IMR-90 (cell line): ENCODE measurements around the gene FAM83B. TPM values are rescaled to one million over a fixed set of nuclear protein-coding genes. Genes with fewer than 3 reads are reported as not detected.

Experiments
- ATAC-seq: fragments of 200-7000 bp; cut with Tn5 transposase; 2 replicates; pipeline ENCODE4 v1.9.1; 2020; ENCODE audit warnings: low read depth, mild to moderate bottlenecking, moderate library complexity
- BruUV-seq: library from RNA; stranded (reverse); fragments of 400-500 nt; replicated peaks from 2 replicates; lab custom pipeline; 2021; lab: Mats Ljungman, UMichigan
- CTCF ChIA-PET: fragments of 300-600 bp; formaldehyde crosslinking; extraction: SDS; loops from one replicate; lab custom pipeline; 2021; ENCODE audit warnings: antibody characterized with exemption; lab: Yijun Ruan, JAX
- POLR2A ChIA-PET: fragments of 300-600 bp; sonication (Branson Sonifier 250); formaldehyde crosslinking; loops from one replicate; lab custom pipeline; 2022; ENCODE audit warnings: antibody characterized with exemption; ENCODE audit not compliant: unreplicated experiment; lab: Charles Lee
- DNase-seq: peaks from one replicate; pipeline ENCODE4 v3.0.0; 2013
- H2AFZ ChIP-seq: replicated peaks from 2 replicates; pipeline ENCODE3; 2013; ENCODE audit warnings: low read length, mild to moderate bottlenecking; ENCODE audit not compliant: poor library complexity
- H2AK5ac ChIP-seq: 2 replicates; pipeline ENCODE4 v1.6.1; 2013; ENCODE audit warnings: low read depth, low read length, inconsistent platforms
- H2AK9ac ChIP-seq: replicated peaks from 2 replicates; pipeline ENCODE3; 2013; ENCODE audit warnings: mild to moderate bottlenecking, low read depth, low read length, moderate library complexity; ENCODE audit not compliant: poor library complexity
- H2BK120ac ChIP-seq: 2 replicates; pipeline ENCODE4 v1.6.1; 2013; ENCODE audit warnings: low read depth, low read length, inconsistent platforms
- H2BK15ac ChIP-seq: 3 replicates; pipeline ENCODE4 v1.6.1; 2013; ENCODE audit warnings: low read depth, low read length, inconsistent platforms
- H2BK20ac ChIP-seq: 2 replicates; pipeline ENCODE4 v1.6.1; 2013; ENCODE audit warnings: low read depth, mild to moderate bottlenecking, inconsistent platforms, low read length, moderate library complexity
- H2BK5ac ChIP-seq: 2 replicates; pipeline ENCODE4 v1.6.1; 2013; ENCODE audit warnings: mild to moderate bottlenecking, low read depth, low read length, inconsistent platforms; ENCODE audit not compliant: poor library complexity, severe bottlenecking
- H3K14ac ChIP-seq: replicated peaks from 2 replicates; pipeline ENCODE4 v1.6.1; 2013; ENCODE audit warnings: low read depth, low read length, inconsistent platforms
- H3K18ac ChIP-seq: 2 replicates; pipeline ENCODE4 v1.6.1; 2013; ENCODE audit warnings: low read depth, low read length, control low read depth
- H3K23ac ChIP-seq: 2 replicates; pipeline ENCODE4 v1.6.1; 2013; ENCODE audit warnings: low read depth, low read length, inconsistent platforms
- H3K27ac ChIP-seq: 2 replicates; pipeline ENCODE4 v1.5.1; 2013; ENCODE audit warnings: mild to moderate bottlenecking, control low read depth, low read length; ENCODE audit not compliant: insufficient read depth
- H3K27me3 ChIP-seq: 2 replicates; pipeline ENCODE4 v1.6.1; 2013; ENCODE audit warnings: low read length; ENCODE audit not compliant: control insufficient read depth, insufficient read depth
- H3K36me3 ChIP-seq: 2 replicates; pipeline ENCODE4 v1.6.1; 2013; ENCODE audit warnings: low read length, mixed read lengths; ENCODE audit not compliant: control insufficient read depth, insufficient read depth
- H3K4ac ChIP-seq: 2 replicates; pipeline ENCODE4 v1.6.1; 2013; ENCODE audit warnings: low read depth, low read length, inconsistent platforms
- H3K4me1 ChIP-seq: 2 replicates; pipeline ENCODE4 v1.6.1; 2013; ENCODE audit warnings: low read length, mixed read lengths; ENCODE audit not compliant: control insufficient read depth, insufficient read depth
- H3K4me2 ChIP-seq: 2 replicates; pipeline ENCODE4 v1.6.1; 2013; ENCODE audit warnings: low read depth, mild to moderate bottlenecking, control low read depth, low read length, moderate library complexity
- H3K4me3 ChIP-seq: 2 replicates; pipeline ENCODE4 v1.5.1; 2013; ENCODE audit warnings: low read depth, mild to moderate bottlenecking, control low read depth, low read length, moderate library complexity; ENCODE audit not compliant: insufficient read depth
- H3K56ac ChIP-seq: 2 replicates; pipeline ENCODE4 v1.6.1; 2013; ENCODE audit warnings: low read length, inconsistent platforms; ENCODE audit not compliant: insufficient read depth; ENCODE audit errors: extremely low read depth
- H3K79me1 ChIP-seq, 2 experiments: 2 replicates each; pipeline ENCODE4 v1.6.1; 2013; ENCODE audit warnings: low read length in 2 of 2, inconsistent platforms in 1 of 2, low read depth in 1 of 2
- H3K9ac ChIP-seq: 2 replicates; pipeline ENCODE4 v1.6.1; 2013; ENCODE audit warnings: low read depth, low read length, control low read depth
- H3K9me1 ChIP-seq: 2 replicates; pipeline ENCODE4 v1.6.1; 2013; ENCODE audit warnings: low read length, inconsistent platforms; ENCODE audit not compliant: insufficient read depth
- H3K9me3 ChIP-seq: 2 replicates; pipeline ENCODE4 v1.6.1; 2013; ENCODE audit warnings: low read length; ENCODE audit not compliant: control insufficient read depth, insufficient read depth
- H4K20me1 ChIP-seq: 2 replicates; pipeline ENCODE4 v1.6.1; 2013; ENCODE audit warnings: low read length, inconsistent platforms; ENCODE audit not compliant: insufficient read depth
- H4K5ac ChIP-seq: 2 replicates; pipeline ENCODE4 v1.6.1; 2013; ENCODE audit warnings: mild to moderate bottlenecking, low read depth, low read length, control low read depth
- H4K8ac ChIP-seq, 2 experiments: 2 replicates each; pipeline ENCODE4 v1.6.1; 2013; ENCODE audit warnings: low read depth in 2 of 2, low read length in 2 of 2, control low read depth in 1 of 2, inconsistent platforms in 1 of 2
- H4K91ac ChIP-seq: 2 replicates; pipeline ENCODE4 v1.6.1; 2013; ENCODE audit warnings: low read depth, low read length, inconsistent platforms; ENCODE audit not compliant: insufficient read depth
- BHLHE40 ChIP-seq: fragments of 150-350 bp; IDR thresholded peaks from 2 replicates; pipeline ENCODE4 v1.6.1; 2016; ENCODE audit warnings: mild to moderate bottlenecking, low read depth, low read length
- CEBPB ChIP-seq: IDR thresholded peaks from 2 replicates; pipeline ENCODE4 v1.6.1; 2012; ENCODE audit warnings: low read depth, low read length, improper control_type of control experiment
- CHD1 ChIP-seq: IDR thresholded peaks from 2 replicates; pipeline ENCODE4 v1.6.1; 2012; ENCODE audit warnings: low read depth, low read length, improper control_type of control experiment
- ELK1 ChIP-seq: fragments of 150-350 bp; IDR thresholded peaks from 2 replicates; pipeline ENCODE4 v1.6.1; 2016; ENCODE audit warnings: low read depth, mild to moderate bottlenecking, low read length, moderate library complexity, borderline replicate concordance
- FOS ChIP-seq: fragments of 150-350 bp; IDR thresholded peaks from 2 replicates; pipeline ENCODE4 v1.6.1; 2016; ENCODE audit warnings: low read depth, low read length
- MAFK ChIP-seq: IDR thresholded peaks from 2 replicates; pipeline ENCODE4 v1.6.1; 2012; ENCODE audit warnings: low read depth, low read length, improper control_type of control experiment
- MAZ ChIP-seq: IDR thresholded peaks from 2 replicates; pipeline ENCODE4 v1.6.1; 2012; ENCODE audit warnings: low read depth, mild to moderate bottlenecking, low read length, improper control_type of control experiment, moderate library complexity, borderline replicate concordance
- MXI1 ChIP-seq: IDR thresholded peaks from 2 replicates; pipeline ENCODE4 v1.6.1; 2012; ENCODE audit warnings: low read depth, mild to moderate bottlenecking, low read length, moderate library complexity, borderline replicate concordance
- NFE2L2 ChIP-seq: fragments of 150-350 bp; IDR thresholded peaks from 2 replicates; pipeline ENCODE4 v1.6.1; 2016; ENCODE audit warnings: low read depth, mild to moderate bottlenecking, low read length
- POLR2A ChIP-seq: IDR thresholded peaks from 2 replicates; pipeline ENCODE4 v1.6.1; 2012; ENCODE audit warnings: mild to moderate bottlenecking, low read depth, low read length
- RAD21 ChIP-seq: IDR thresholded peaks from 2 replicates; pipeline ENCODE4 v1.6.1; 2012; ENCODE audit warnings: low read length, improper control_type of control experiment
- RCOR1 ChIP-seq: IDR thresholded peaks from 2 replicates; pipeline ENCODE4 v1.6.1; 2012; ENCODE audit warnings: mild to moderate bottlenecking, low read length, improper control_type of control experiment; ENCODE audit not compliant: insufficient replicate concordance
- RFX5 ChIP-seq: IDR thresholded peaks from 2 replicates; pipeline ENCODE4 v1.8.0; 2012; ENCODE audit warnings: low read depth, mild to moderate bottlenecking, low read length, moderate library complexity
- SMC3 ChIP-seq: fragments of 150-350 bp; IDR thresholded peaks from 2 replicates; pipeline ENCODE4 v1.6.1; 2016; ENCODE audit warnings: low read depth, mild to moderate bottlenecking, antibody characterized with exemption, low read length, moderate library complexity
- WGBS, 2 experiments: methylation state at CpG; one replicate each; pipeline versions ENCODE4 v1.1.5 to v1.1.7; 2013; ENCODE audit warnings: missing lambda C conversion rate in 2 of 2; ENCODE audit not compliant: insufficient read length in 1 of 2; ENCODE audit errors: extremely low coverage in 2 of 2; 5-methylcytosine and 5-hydroxymethylcytosine counted together
- dilution Hi-C: fragments of 300-500 bp; cut with HindIII; formaldehyde crosslinking; loops from one replicate; pipeline ENCODE4 v1.14.3; 2018; ENCODE audit warnings: low sequenced_read_pairs; ENCODE audit not compliant: unreplicated experiment
- in situ Hi-C: fragments of 300-500 bp; cut with MboI; formaldehyde crosslinking; loops from 3 replicates; pipeline ENCODE4 v1.14.3; 2019; ENCODE audit warnings: low sequenced_read_pairs, inconsistent platforms, mixed read lengths
- intact Hi-C: fragments of 100-400 bp; cut with micrococcal nuclease; formaldehyde crosslinking; loops from 2 replicates; pipeline ENCODE4 v1.10.0; 2022
- polyA plus RNA-seq, 3 experiments: library from polyadenylated mRNA; depleted of rRNA; stranded (reverse); fragments of >200 nt; gene quantifications; 2 replicates each; pipeline ENCODE4 v1.2.3, GENCODE V29; 2012; ENCODE audit warnings: low replicate concordance in 1 of 3
- total RNA-seq: library from RNA; depleted of rRNA; stranded (reverse); fragments of >200 nt; gene quantifications from 2 replicates; pipeline ENCODE4 v1.2.3, GENCODE V29; 2012
- TF ChIP-seq, protein P1 (sequence below): fragments of 150-350 bp; IDR thresholded peaks from 2 replicates; pipeline ENCODE4 v1.6.1; 2017; ENCODE audit warnings: mild to moderate bottlenecking, antibody characterized with exemption, low read length, low read depth
- TF ChIP-seq, protein P2 (sequence below): conservative IDR thresholded peaks from 2 replicates; pipeline ENCODE4 v1.5.1; 2012; ENCODE audit warnings: mild to moderate bottlenecking, low read depth, low read length, improper control_type of control experiment

FAM83B gene
- total and polyA plus RNA-seq, 2 of the 4 experiments (the other 2 are of a cell fraction), result 0.02 to 0.18 TPM

DNA sequence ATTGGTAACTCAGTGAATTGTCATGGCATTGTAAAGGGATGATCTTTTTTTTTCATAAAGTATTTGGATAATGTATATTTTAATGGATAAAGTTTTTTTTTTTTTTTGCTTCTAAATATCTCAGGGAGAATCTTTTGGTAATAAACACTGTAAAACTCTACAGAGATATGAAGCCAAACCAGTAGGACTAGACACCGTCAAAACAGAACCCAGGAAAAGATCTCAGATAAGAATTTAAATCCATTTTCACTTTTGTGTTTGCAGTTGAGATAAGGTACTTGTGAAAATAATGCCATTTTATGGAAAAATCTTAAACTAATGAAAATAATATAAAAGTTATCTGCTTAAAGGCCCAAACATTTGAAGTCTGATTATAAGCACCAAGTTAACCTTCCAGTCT lies 27.0 kb downstream of the FAM83B start:
- no CpG with 5 or more reads among the region's 1 CpG for WGBS, 2 experiments
- H3K4me2 ChIP-seq, result no peak overlapping the region
- TF ChIP-seq POLR2A (no peak), RAD21 (no peak), SMC3 (no peak), RFX5 (no peak), MAZ (no peak), MAFK (no peak), CHD1 (no peak), ELK1 (no peak), BHLHE40 (no peak), CEBPB (no peak), RCOR1 (no peak), MXI1 (no peak), NFE2L2 (no peak), FOS (no peak)
- TF ChIP-seq, protein P1, sequence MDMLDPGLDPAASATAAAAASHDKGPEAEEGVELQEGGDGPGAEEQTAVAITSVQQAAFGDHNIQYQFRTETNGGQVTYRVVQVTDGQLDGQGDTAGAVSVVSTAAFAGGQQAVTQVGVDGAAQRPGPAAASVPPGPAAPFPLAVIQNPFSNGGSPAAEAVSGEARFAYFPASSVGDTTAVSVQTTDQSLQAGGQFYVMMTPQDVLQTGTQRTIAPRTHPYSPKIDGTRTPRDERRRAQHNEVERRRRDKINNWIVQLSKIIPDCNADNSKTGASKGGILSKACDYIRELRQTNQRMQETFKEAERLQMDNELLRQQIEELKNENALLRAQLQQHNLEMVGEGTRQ, result no peak
- TF ChIP-seq, protein P2, sequence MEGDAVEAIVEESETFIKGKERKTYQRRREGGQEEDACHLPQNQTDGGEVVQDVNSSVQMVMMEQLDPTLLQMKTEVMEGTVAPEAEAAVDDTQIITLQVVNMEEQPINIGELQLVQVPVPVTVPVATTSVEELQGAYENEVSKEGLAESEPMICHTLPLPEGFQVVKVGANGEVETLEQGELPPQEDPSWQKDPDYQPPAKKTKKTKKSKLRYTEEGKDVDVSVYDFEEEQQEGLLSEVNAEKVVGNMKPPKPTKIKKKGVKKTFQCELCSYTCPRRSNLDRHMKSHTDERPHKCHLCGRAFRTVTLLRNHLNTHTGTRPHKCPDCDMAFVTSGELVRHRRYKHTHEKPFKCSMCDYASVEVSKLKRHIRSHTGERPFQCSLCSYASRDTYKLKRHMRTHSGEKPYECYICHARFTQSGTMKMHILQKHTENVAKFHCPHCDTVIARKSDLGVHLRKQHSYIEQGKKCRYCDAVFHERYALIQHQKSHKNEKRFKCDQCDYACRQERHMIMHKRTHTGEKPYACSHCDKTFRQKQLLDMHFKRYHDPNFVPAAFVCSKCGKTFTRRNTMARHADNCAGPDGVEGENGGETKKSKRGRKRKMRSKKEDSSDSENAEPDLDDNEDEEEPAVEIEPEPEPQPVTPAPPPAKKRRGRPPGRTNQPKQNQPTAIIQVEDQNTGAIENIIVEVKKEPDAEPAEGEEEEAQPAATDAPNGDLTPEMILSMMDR, result no peak
- H3K36me3 ChIP-seq, result no peaks in the 10 kb centered on the region
- POLR2A ChIA-PET, result no interaction called here
- H4K20me1 ChIP-seq, result no peaks in the 10 kb centered on the region
- H3K4me3 ChIP-seq, result no peak overlapping the region
- no peak overlapping the region for H2AFZ ChIP-seq
- in situ Hi-C loops, result loop anchor here (25.0 kb wide), 1 partner anchor 886 kb away; no protein-coding TSS in a partner anchor
- no peak overlapping the region for H3K27ac ChIP-seq
- no peak overlapping the region for H3K14ac ChIP-seq
- H3K4me1 ChIP-seq, result no peaks in the 10 kb centered on the region
- no peaks in the 10 kb centered on the region for H3K9me3 ChIP-seq
- intact Hi-C loops, result no loop called here
- H3K56ac ChIP-seq, result no peak overlapping the region
- H3K4ac ChIP-seq, result no peak overlapping the region
- no peak overlapping the region for H2AK5ac ChIP-seq
- no peak overlapping the region for H3K18ac ChIP-seq
- H3K23ac ChIP-seq, result no peak overlapping the region
- no peak overlapping the region for H4K91ac ChIP-seq
- DNase-seq, result no peak
- dilution Hi-C loops, result no loop called here
- no peak overlapping the region for H3K9ac ChIP-seq
- no peak overlapping the region for H2BK5ac ChIP-seq
- BruUV-seq, result no TSS peak
- ATAC-seq, result no peak
- no peak overlapping the region for H2BK15ac ChIP-seq
- no peaks in the 10 kb centered on the region; the same call in 1 of the 2 replicates for H3K27me3 ChIP-seq
- H3K9me1 ChIP-seq, result no peaks in the 10 kb centered on the region
- H4K8ac ChIP-seq, result no peak overlapping the region
- H2BK120ac ChIP-seq, result no peak overlapping the region
- H3K79me1 ChIP-seq, result no peaks in the 10 kb centered on the region
- H2AK9ac ChIP-seq, result no peak overlapping the region
- no peak overlapping the region for H2BK20ac ChIP-seq
- CTCF ChIA-PET, result no interaction called here
- no peak overlapping the region for H4K5ac ChIP-seq
